ENCODE measurements around the gene RAP1GAP2. TPM values are rescaled to one million over a fixed set of nuclear protein-coding genes. Genes with fewer than 3 reads are reported as not detected.
"Not testable (repeated sequence)": the region's sequence is repeated elsewhere in the genome, so short reads cannot be mapped to it uniquely, and the experiment has no call there.

The RAP1GAP2 gene
- total RNA-seq, 1 donor from 2014 or later = 8.6 TPM

- Histone ChIP-seq H4K20me1 (ENCODE audit: insufficient read depth, low read length) (no peaks in the 10 kb centered on the region), H3K9ac (ENCODE audit: low read length) (no peak overlapping the region), H3K27me3 (ENCODE audit: insufficient read depth, low read length) (peaks cover 19% of the 10 kb centered on the region), H3K9me3 (ENCODE audit: insufficient read depth, low read depth, low read length) (no peaks in the 10 kb centered on the region), H3K4me3 (ENCODE audit: insufficient read depth, low read depth, low read length) (no peak overlapping the region), H3K27ac (ENCODE audit: low read depth, low read length) (no peak overlapping the region), H3K4me1 (ENCODE audit: insufficient read depth, low read length) (peaks cover 4% of the 10 kb centered on the region), H3K36me3 (ENCODE audit: insufficient read depth, low read length) (no peaks in the 10 kb centered on the region), H3K4me2 (ENCODE audit: low read length) (no peak overlapping the region), H2AFZ (ENCODE audit: low read depth, low read length) (no peak overlapping the region), H3K79me2 (ENCODE audit: insufficient read depth, low read length) (no peaks in the 10 kb centered on the region)
- no peak overlapping the region for H3K4me3 Mint-ChIP-seq (ENCODE audit: unreplicated experiment)
- H3K27me3 Mint-ChIP-seq (ENCODE audit: low read depth, unreplicated experiment) = peaks cover 21% of the 10 kb centered on the region
- H3K27ac Mint-ChIP-seq (ENCODE audit: unreplicated experiment) = no peak overlapping the region
- H3K36me3 Mint-ChIP-seq (ENCODE audit: low read depth, unreplicated experiment) = no peaks in the 10 kb centered on the region
- no peak for FAIRE-seq
- peaks cover 15% of the 10 kb centered on the region for H3K4me1 Mint-ChIP-seq (ENCODE audit: low read depth, unreplicated experiment)
- no peak for TF ChIP-seq EZH2 (IDR thresholded peaks at IDR 0.05; ENCODE audit: insufficient read depth, low read length)
- TF ChIP-seq CTCF (IDR thresholded peaks at IDR 0.05; ENCODE audit: insufficient read depth, low read depth, low read length) = no peak
- no peak for DNase-seq (ENCODE audit: low read depth)
- H3K9me3 Mint-ChIP-seq (ENCODE audit: unreplicated experiment) = peaks cover 1% of the 10 kb centered on the region
Measured at GRCh38 chr17:2780931-2781454, 15.2 kb upstream of the RAP1GAP2 start.

- not testable (repeated sequence) for H4K20me1 ChIP-seq (ENCODE audit: insufficient read depth, low read length); H3K9ac ChIP-seq (ENCODE audit: low read length); H3K27ac Mint-ChIP-seq (ENCODE audit: unreplicated experiment); H3K36me3 Mint-ChIP-seq (ENCODE audit: low read depth, unreplicated experiment); H2AFZ ChIP-seq (ENCODE audit: low read depth, low read length); H3K36me3 ChIP-seq (ENCODE audit: insufficient read depth, low read length); H3K4me3 Mint-ChIP-seq (ENCODE audit: unreplicated experiment); H3K4me3 ChIP-seq (ENCODE audit: insufficient read depth, low read depth, low read length); H3K4me1 ChIP-seq (ENCODE audit: insufficient read depth, low read length); FAIRE-seq; H3K27ac ChIP-seq (ENCODE audit: low read depth, low read length); H3K4me2 ChIP-seq (ENCODE audit: low read length); H3K9me3 ChIP-seq (ENCODE audit: insufficient read depth, low read depth, low read length); H3K9me3 Mint-ChIP-seq (ENCODE audit: unreplicated experiment); DNase-seq (ENCODE audit: low read depth); H3K79me2 ChIP-seq (ENCODE audit: insufficient read depth, low read length)
- H3K27me3 ChIP-seq (ENCODE audit: insufficient read depth, low read length) = peaks cover 17% of the 10 kb centered on the region
- Mint-ChIP-seq H3K27me3 (ENCODE audit: low read depth, unreplicated experiment) (peaks cover 19% of the 10 kb centered on the region), H3K4me1 (ENCODE audit: low read depth, unreplicated experiment) (peaks cover 15% of the 10 kb centered on the region)
Measured at GRCh38 chr17:2781598-2781997, 14.6 kb upstream of the RAP1GAP2 start.

GRCh38 chr17:2782055-2782454 lies 14.2 kb upstream of the RAP1GAP2 start:
- Mint-ChIP-seq H3K4me3 (ENCODE audit: unreplicated experiment) (no peak overlapping the region), H3K36me3 (ENCODE audit: low read depth, unreplicated experiment) (no peaks in the 10 kb centered on the region), H3K27ac (ENCODE audit: unreplicated experiment) (no peak overlapping the region), H3K4me1 (ENCODE audit: low read depth, unreplicated experiment) (peaks cover 12% of the 10 kb centered on the region), H3K27me3 (ENCODE audit: low read depth, unreplicated experiment) (peaks cover 16% of the 10 kb centered on the region), H3K9me3 (ENCODE audit: unreplicated experiment) (peaks cover 1% of the 10 kb centered on the region)
- Histone ChIP-seq H4K20me1 (ENCODE audit: insufficient read depth, low read length) (no peaks in the 10 kb centered on the region), H3K27me3 (ENCODE audit: insufficient read depth, low read length) (peaks cover 13% of the 10 kb centered on the region), H3K9ac (ENCODE audit: low read length) (no peak overlapping the region), H3K79me2 (ENCODE audit: insufficient read depth, low read length) (no peaks in the 10 kb centered on the region), H3K4me2 (ENCODE audit: low read length) (no peak overlapping the region), H3K4me1 (ENCODE audit: insufficient read depth, low read length) (peaks cover 4% of the 10 kb centered on the region), H3K36me3 (ENCODE audit: insufficient read depth, low read length) (no peaks in the 10 kb centered on the region), H3K9me3 (ENCODE audit: insufficient read depth, low read depth, low read length) (no peaks in the 10 kb centered on the region), H3K4me3 (ENCODE audit: insufficient read depth, low read depth, low read length) (no peak overlapping the region), H3K27ac (ENCODE audit: low read depth, low read length) (no peak overlapping the region), H2AFZ (ENCODE audit: low read depth, low read length) (peak overlapping the region; percentile 0)
- no peak for TF ChIP-seq EZH2 (IDR thresholded peaks at IDR 0.05; ENCODE audit: insufficient read depth, low read length)
- TF ChIP-seq CTCF (IDR thresholded peaks at IDR 0.05; ENCODE audit: insufficient read depth, low read depth, low read length) = no peak
- FAIRE-seq (no peak), DNase-seq (ENCODE audit: low read depth) (peak; percentile 22)
